Thyroid gland (tissue), 4 donors: Measurements from ENCODE around the gene UTP14C. TPM values are rescaled to one million over a fixed set of nuclear protein-coding genes. Genes with fewer than 3 reads are reported as not detected.

Experiments
- DNase-seq, 2 donors: peaks; one replicate each; pipeline ENCODE4 v3.0.0-alpha.2; 2019
- H3K27ac ChIP-seq, 3 donors: fragments of 200-600 bp; sonication (generic); 1 replicate in 2 of 3; 2 replicates in 1 of 3; pipeline ENCODE4 v1.5.1; 2016 to 2019; ENCODE audit warnings: mild to moderate bottlenecking in 1 of 3, moderate library complexity in 1 of 3
- H3K27me3 ChIP-seq: fragments of 200-600 bp; sonication (generic); one replicate; pipeline ENCODE4 v1.5.1; 2019
- H3K36me3 ChIP-seq, 2 donors: fragments of 200-600 bp; sonication (generic); one replicate each; pipeline ENCODE4 v1.5.1; 2016 to 2019
- H3K4me1 ChIP-seq, 2 donors: fragments of 200-600 bp; sonication (generic); one replicate each; pipeline ENCODE4 v1.5.1; 2017 to 2019
- H3K4me3 ChIP-seq, 3 donors: fragments of 200-600 bp; sonication (generic); replicated peaks in 1 of 3; 1 replicate in 2 of 3; 2 replicates in 1 of 3; pipeline ENCODE4 v1.5.1; 2016; ENCODE audit warnings: mild to moderate bottlenecking in 1 of 3
- H3K9me3 ChIP-seq: fragments of 200-600 bp; sonication (generic); one replicate; pipeline ENCODE4 v1.5.1; 2017
- POLR2A ChIP-seq, 2 donors: fragments of 450-650 bp; IDR thresholded peaks; one replicate each; pipeline ENCODE4 v1.6.1; 2017; ENCODE audit warnings: antibody characterized with exemption in 2 of 2, mild to moderate bottlenecking in 2 of 2, moderate library complexity in 1 of 2
- WGBS, 2 donors: methylation state at CpG; one replicate each; pipeline ENCODE4 v1.1.5; 2017; 5-methylcytosine and 5-hydroxymethylcytosine counted together
- intact Hi-C: fragments of 100-400 bp; cut with DNase I; formaldehyde crosslinking; loops from one replicate; pipeline ENCODE4 v1.15.1; 2023
- total RNA-seq, 4 donors: library from RNA; depleted of rRNA; stranded (reverse); fragments of >200 nt; gene quantifications; one replicate each; pipeline ENCODE4 v1.2.3, GENCODE V29; 2016
- TF ChIP-seq, protein P1 (sequence below), 6 experiments: fragments of 200-600 bp in 3 of 6; fragments of 450-650 bp in 3 of 6; sonication (generic) in 3 of 6; IDR thresholded peaks; one replicate each; pipeline ENCODE4 v1.5.1; 2016 to 2019; ENCODE audit warnings: antibody characterized with exemption in 6 of 6, mild to moderate bottlenecking in 2 of 6, inconsistent platforms in 1 of 6, moderate library complexity in 1 of 6

Gene UTP14C
- total RNA-seq, 4 donors from 2014 or later, result 23.1 to 31.2 (median 25.9) TPM

DNA sequence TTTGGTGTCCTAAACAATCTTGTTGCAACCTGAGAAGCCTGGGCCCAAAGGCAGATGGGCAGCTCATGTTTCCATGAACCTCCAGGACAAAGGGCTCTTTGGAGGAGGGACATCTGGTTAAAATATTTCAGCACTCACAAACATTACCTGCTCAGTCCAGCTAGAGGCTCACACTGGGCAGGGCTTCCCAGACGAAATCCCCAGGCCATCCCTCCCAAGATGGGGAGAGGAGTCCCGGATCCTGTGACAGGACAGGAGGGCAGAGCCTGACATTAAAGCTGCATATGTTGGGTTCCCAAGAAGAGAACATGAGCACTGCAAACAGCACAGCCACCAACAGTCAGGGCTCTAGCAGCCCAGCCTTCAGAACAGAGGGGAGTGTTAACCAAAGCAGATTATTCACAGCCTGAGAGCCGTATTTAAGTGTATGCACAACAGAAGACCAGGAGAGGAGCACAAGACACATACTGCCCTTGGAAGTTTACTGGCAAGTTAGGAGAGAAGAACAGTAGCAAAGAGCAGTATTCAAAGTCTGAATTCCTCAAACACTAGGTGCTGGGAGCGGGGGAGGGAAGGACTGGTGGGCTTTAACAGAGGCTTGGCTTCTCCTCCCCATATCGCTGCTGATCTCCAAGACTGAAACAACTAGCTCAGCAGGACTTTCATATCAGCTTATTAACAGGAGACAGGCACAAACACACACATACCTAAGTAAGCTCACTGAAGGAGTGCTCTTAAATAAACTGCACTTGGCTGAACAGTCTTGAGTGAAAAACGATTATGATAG lies 25.6 kb upstream of the UTP14C start:
- Histone ChIP-seq H3K27me3 (no peaks in the 10 kb centered on the region), H3K9me3 (no peaks in the 10 kb centered on the region), H3K27ac (peak overlapping the region; percentile 28 to 68 (median 62)), H3K36me3 (no peaks in the 10 kb centered on the region), H3K4me3 (no peak overlapping the region), H3K4me1 (peaks cover 21 to 27% of the 10 kb centered on the region in 2 donors)
- TF ChIP-seq POLR2A (IDR thresholded peaks at IDR 0.05), result no peak
- TF ChIP-seq, protein P1, sequence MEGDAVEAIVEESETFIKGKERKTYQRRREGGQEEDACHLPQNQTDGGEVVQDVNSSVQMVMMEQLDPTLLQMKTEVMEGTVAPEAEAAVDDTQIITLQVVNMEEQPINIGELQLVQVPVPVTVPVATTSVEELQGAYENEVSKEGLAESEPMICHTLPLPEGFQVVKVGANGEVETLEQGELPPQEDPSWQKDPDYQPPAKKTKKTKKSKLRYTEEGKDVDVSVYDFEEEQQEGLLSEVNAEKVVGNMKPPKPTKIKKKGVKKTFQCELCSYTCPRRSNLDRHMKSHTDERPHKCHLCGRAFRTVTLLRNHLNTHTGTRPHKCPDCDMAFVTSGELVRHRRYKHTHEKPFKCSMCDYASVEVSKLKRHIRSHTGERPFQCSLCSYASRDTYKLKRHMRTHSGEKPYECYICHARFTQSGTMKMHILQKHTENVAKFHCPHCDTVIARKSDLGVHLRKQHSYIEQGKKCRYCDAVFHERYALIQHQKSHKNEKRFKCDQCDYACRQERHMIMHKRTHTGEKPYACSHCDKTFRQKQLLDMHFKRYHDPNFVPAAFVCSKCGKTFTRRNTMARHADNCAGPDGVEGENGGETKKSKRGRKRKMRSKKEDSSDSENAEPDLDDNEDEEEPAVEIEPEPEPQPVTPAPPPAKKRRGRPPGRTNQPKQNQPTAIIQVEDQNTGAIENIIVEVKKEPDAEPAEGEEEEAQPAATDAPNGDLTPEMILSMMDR (IDR thresholded peaks at IDR 0.05), result no peak
- intact Hi-C loops, result no loop called here
- no peak for DNase-seq
- WGBS, 2 donors, result 28 to 39% methylated on average over 5 to 6 of the region's 6 CpGs

DNA sequence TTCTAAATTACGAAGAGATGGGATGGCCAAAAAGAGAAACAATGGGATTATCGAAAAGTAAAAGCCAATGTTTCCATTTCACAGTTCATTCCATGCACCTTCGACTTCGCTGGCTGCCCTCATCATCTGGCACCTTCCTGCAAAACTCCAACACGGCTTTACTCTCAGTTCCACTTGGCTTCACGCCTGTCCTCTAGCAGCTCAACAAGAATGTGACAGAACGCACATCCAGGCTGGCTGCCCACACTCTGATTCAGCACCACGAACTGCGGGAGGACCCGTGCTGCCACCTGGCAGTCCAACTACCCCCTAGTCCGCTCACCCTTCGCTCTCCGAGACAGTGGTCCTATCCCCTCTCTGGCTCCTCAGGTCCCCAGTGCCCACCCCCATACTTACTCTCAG lies 25.0 kb upstream of the UTP14C start:
- WGBS, 2 donors, result 30 to 33% methylated on average over 13 of the region's 13 CpGs
- Histone ChIP-seq H3K4me1 (peaks cover 21 to 27% of the 10 kb centered on the region in 2 donors), H3K27me3 (no peaks in the 10 kb centered on the region), H3K4me3 (no peak overlapping the region), H3K36me3 (no peaks in the 10 kb centered on the region), H3K9me3 (no peaks in the 10 kb centered on the region), H3K27ac (peak overlapping the region; percentile 53 to 68 (median 62))
- intact Hi-C loops, result no loop called here
- TF ChIP-seq, protein P1 (IDR thresholded peaks at IDR 0.05), result no peak
- peak in 1 of 2 donors; percentile 19 for TF ChIP-seq POLR2A (IDR thresholded peaks at IDR 0.05)
- peak; percentile 89 to 93 for DNase-seq

DNA sequence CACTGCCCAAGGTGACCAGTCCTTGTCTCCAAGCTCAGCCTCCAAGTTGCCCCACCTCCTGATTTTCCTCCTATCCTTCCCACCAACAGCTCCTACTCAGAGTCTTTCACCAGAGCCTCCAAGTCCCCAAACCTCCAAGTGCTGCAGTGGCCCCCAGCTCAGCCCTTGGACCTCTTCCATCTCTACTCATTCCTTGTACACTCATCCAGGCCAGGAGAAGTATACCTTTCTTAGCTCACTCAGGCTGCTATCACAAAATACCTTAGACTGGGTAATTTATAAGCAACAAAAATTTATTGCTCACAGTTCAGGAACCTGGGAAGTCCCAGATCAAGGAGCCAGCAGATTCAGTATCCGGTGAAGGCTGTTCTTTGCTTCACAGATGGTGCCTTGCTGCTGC lies 24.6 kb upstream of the UTP14C start:
- no peak for DNase-seq
- no peaks in the 10 kb centered on the region for H3K9me3 ChIP-seq
- H3K36me3 ChIP-seq, result no peaks in the 10 kb centered on the region
- H3K4me1 ChIP-seq, result peaks cover 21 to 27% of the 10 kb centered on the region in 2 donors
- H3K27ac ChIP-seq, result peak overlapping the region; percentile 53 to 68 (median 62)
- no peaks in the 10 kb centered on the region for H3K27me3 ChIP-seq
- intact Hi-C loops, result loop anchor here (5.0 to 10.0 kb wide), 2 partner anchors 127 to 155 kb away; partner anchors contain the start of genes NEK5 and TMEM272
- H3K4me3 ChIP-seq, result no peak overlapping the region
- TF ChIP-seq POLR2A (IDR thresholded peaks at IDR 0.05), result no peak
- TF ChIP-seq, protein P1 (IDR thresholded peaks at IDR 0.05), result no peak
- 33 to 58% methylated on average over 1 of the region's 1 CpG for WGBS, 2 donors

DNA sequence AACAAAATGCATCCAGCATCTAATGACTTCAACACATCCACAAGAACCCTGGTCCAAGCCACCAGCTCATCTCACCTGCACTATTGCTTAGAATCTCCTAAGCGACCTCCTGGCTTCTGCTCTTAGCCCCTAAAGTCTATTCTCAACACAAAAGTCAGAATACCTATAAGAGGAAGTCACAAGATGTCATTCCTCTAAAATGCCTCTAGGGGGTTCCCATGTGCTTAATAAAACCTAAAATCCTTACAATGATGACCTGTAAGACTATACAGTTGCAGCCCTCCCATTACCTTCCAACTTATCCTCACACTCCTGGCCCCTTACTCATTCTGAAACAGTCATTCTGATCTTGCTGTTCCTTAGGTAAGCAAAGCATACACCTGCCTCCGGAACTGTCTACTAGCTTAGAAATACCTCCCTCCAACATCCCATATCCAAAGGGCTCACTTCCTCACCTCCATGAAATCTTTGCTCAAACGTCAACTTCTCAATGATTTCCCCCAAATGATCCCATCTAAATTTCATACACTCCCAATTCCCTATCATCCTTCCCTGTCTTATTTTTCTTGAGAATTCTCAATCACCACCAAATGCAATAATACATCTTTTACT lies 23.3 kb upstream of the UTP14C start:
- WGBS, 2 donors, result 53 to 61% methylated on average over 3 of the region's 3 CpGs
- Histone ChIP-seq H3K36me3 (no peaks in the 10 kb centered on the region), H3K4me3 (no peak overlapping the region), H3K4me1 (peaks cover 9 to 15% of the 10 kb centered on the region in 2 donors), H3K27ac (no peak overlapping the region), H3K9me3 (no peaks in the 10 kb centered on the region), H3K27me3 (no peaks in the 10 kb centered on the region)
- TF ChIP-seq, protein P1 (IDR thresholded peaks at IDR 0.05), result peak; percentile 26 to 74 (median 54)
- no peak for TF ChIP-seq POLR2A (IDR thresholded peaks at IDR 0.05)
- DNase-seq, result no peak
- intact Hi-C loops, result loop anchor here (5.0 to 10.0 kb wide), 2 partner anchors 126 to 156 kb away; partner anchors contain the start of genes NEK5 and TMEM272

DNA sequence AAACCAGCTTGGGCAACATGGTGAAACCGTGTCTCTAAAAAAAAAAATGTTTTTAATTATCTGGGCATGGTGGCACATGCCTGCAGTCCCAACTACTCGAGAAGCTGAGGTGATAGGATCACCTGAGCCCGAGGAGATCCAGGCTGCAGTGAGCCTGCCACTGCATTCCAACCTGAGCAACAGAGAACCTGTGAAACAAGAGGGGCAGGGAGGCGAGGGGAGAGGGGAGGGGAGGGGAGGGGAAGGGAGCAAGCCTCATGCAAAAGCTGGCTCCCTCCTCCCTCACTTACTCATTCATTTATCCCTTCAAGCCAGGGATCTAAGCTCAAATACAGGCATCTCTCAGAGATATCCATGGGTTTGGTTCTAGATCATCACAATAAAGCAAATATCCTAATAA lies 22.1 kb upstream of the UTP14C start:
- no peak for DNase-seq
- Histone ChIP-seq H3K27me3 (no peaks in the 10 kb centered on the region), H3K9me3 (no peaks in the 10 kb centered on the region), H3K36me3 (no peaks in the 10 kb centered on the region), H3K27ac (no peak overlapping the region), H3K4me1 (peaks cover 7 to 13% of the 10 kb centered on the region in 2 donors), H3K4me3 (no peak overlapping the region)
- intact Hi-C loops, result loop anchor here (5.0 to 10.0 kb wide), 2 partner anchors 125 to 158 kb away; partner anchors contain the start of genes NEK5 and TMEM272
- WGBS, 2 donors, result 64 to 66% methylated on average over 4 of the region's 4 CpGs
- no peak for TF ChIP-seq POLR2A (IDR thresholded peaks at IDR 0.05)
- TF ChIP-seq, protein P1 (IDR thresholded peaks at IDR 0.05), result no peak
